Prostate gland (tissue), 2 donors: Measurements from ENCODE around the gene TMPRSS11D. TPM values are rescaled to one million over a fixed set of nuclear protein-coding genes. Genes with fewer than 3 reads are reported as not detected.
A peak's percentile ranks its signal among the peaks of the same experiment; 100 is the strongest.

Experiments
- DNase-seq: peaks from one replicate; pipeline ENCODE4 v3.0.0-alpha.2; 2019; ENCODE audit warnings: low spot score
- H3K27ac ChIP-seq, 2 donors: fragments of 200-600 bp; sonication (generic); 2 replicates each; pipeline ENCODE4 v1.5.1; 2017 to 2019
- H3K27me3 ChIP-seq: fragments of 200-600 bp; sonication (generic); replicated peaks from 2 replicates; pipeline ENCODE4 v1.5.1; 2019; ENCODE audit not compliant: insufficient read depth
- H3K36me3 ChIP-seq, 2 donors: fragments of 200-600 bp; sonication (generic); 1 replicate in 1 of 2; 2 replicates in 1 of 2; pipeline versions ENCODE4 v1.5.1 to v1.8.1; 2017 to 2019
- H3K4me1 ChIP-seq: fragments of 200-600 bp; sonication (generic); replicated peaks from 2 replicates; pipeline ENCODE4 v1.5.1; 2019
- H3K4me3 ChIP-seq, 2 donors: fragments of 200-600 bp; sonication (generic); 2 replicates each; pipeline ENCODE4 v1.5.1; 2017 to 2019
- H3K9me3 ChIP-seq: fragments of 200-600 bp; sonication (generic); 2 replicates; pipeline ENCODE4 v1.5.1; 2017
- POLR2A ChIP-seq: fragments of 450-650 bp; IDR thresholded peaks from one replicate; pipeline ENCODE4 v1.6.1; 2016; ENCODE audit warnings: antibody characterized with exemption, mild to moderate bottlenecking
- POLR2AphosphoS5 ChIP-seq: sonication (generic); formaldehyde crosslinking; IDR thresholded peaks from one replicate; pipeline ENCODE4 v1.6.1; 2017; ENCODE audit warnings: antibody characterized with exemption
- WGBS: methylation state at CpG from one replicate; pipeline ENCODE4 v1.1.5; 2018; 5-methylcytosine and 5-hydroxymethylcytosine counted together
- intact Hi-C: fragments of 100-400 bp; cut with DNase I; formaldehyde crosslinking; loops from one replicate; pipeline ENCODE4 v1.14.2; 2022
- total RNA-seq, 2 donors: library from RNA; depleted of rRNA; stranded (reverse); fragments of >200 nt; gene quantifications; one replicate each; pipeline ENCODE4 v1.1.0, GENCODE V29; 2016
- TF ChIP-seq, protein P1 (sequence below), 4 experiments: fragments of 200-600 bp in 2 of 4; fragments of 450-650 bp in 2 of 4; sonication (generic) in 2 of 4; IDR thresholded peaks; 1 replicate in 3 of 4; 2 replicates in 1 of 4; pipeline ENCODE4 v1.5.1; 2016 to 2019; ENCODE audit warnings: antibody characterized with exemption in 4 of 4, mild to moderate bottlenecking in 2 of 4, moderate library complexity in 2 of 4

TMPRSS11D gene
- total RNA-seq, 2 donors from 2014 or later, result not detected

DNA sequence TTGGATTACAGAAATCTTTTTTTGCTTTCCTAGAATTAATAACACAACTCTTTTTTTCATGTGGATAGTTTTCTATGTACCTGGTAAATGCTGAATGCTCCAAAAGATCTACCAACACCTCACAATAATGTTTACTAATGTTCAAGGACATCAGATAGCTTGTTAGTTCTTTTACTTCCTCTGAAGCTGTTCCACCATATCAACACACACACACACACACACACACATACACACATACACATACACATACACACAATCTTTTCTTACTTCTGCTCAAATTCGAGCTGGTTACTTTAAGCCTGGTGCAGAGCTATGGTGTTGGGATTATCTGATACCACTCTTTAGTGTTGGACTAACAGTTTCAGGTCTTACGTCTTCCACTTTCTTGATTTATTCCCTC is 28.3 kb upstream of the TMPRSS11D start:
- no peaks in the 10 kb centered on the region for H3K27me3 ChIP-seq
- no peak overlapping the region for H3K4me3 ChIP-seq
- TF ChIP-seq, protein P1, sequence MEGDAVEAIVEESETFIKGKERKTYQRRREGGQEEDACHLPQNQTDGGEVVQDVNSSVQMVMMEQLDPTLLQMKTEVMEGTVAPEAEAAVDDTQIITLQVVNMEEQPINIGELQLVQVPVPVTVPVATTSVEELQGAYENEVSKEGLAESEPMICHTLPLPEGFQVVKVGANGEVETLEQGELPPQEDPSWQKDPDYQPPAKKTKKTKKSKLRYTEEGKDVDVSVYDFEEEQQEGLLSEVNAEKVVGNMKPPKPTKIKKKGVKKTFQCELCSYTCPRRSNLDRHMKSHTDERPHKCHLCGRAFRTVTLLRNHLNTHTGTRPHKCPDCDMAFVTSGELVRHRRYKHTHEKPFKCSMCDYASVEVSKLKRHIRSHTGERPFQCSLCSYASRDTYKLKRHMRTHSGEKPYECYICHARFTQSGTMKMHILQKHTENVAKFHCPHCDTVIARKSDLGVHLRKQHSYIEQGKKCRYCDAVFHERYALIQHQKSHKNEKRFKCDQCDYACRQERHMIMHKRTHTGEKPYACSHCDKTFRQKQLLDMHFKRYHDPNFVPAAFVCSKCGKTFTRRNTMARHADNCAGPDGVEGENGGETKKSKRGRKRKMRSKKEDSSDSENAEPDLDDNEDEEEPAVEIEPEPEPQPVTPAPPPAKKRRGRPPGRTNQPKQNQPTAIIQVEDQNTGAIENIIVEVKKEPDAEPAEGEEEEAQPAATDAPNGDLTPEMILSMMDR (IDR thresholded peaks at IDR 0.05), result no peak
- TF ChIP-seq POLR2AphosphoS5 (no peak), POLR2A (no peak)
- intact Hi-C loops, result no loop called here
- no peaks in the 10 kb centered on the region for H3K9me3 ChIP-seq
- no peaks in the 10 kb centered on the region for H3K36me3 ChIP-seq
- WGBS, result 93% methylated on average over 2 of the region's 2 CpGs
- no peak overlapping the region for H3K27ac ChIP-seq
- no peak for DNase-seq
- H3K4me1 ChIP-seq, result no peaks in the 10 kb centered on the region

DNA sequence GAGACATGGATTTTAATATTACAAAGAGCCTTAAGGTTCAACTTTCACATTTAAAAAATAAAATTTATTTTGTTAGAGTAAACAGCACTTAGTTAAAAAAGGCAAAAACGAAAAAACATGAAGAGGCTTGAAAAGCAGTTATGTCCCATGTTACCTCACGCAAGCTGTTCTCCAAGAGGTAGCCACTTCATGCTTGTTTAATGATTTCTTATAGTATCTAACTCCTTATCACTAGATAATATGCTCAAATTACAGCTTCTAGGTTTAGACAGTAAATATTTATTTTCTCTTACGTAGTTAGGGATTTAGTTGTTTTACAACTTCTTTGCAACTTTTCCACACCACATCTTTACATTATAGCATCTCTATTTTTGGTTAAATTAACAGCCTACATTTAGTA is 27.8 kb upstream of the TMPRSS11D start:
- WGBS, result 74% methylated on average over 3 of the region's 3 CpGs
- Histone ChIP-seq H3K27ac (no peak overlapping the region), H3K4me1 (no peaks in the 10 kb centered on the region), H3K4me3 (no peak overlapping the region), H3K36me3 (no peaks in the 10 kb centered on the region), H3K27me3 (no peaks in the 10 kb centered on the region), H3K9me3 (no peaks in the 10 kb centered on the region)
- TF ChIP-seq POLR2A (no peak), POLR2AphosphoS5 (no peak)
- TF ChIP-seq, protein P1 (IDR thresholded peaks at IDR 0.05), result no peak
- DNase-seq, result no peak
- intact Hi-C loops, result no loop called here

DNA sequence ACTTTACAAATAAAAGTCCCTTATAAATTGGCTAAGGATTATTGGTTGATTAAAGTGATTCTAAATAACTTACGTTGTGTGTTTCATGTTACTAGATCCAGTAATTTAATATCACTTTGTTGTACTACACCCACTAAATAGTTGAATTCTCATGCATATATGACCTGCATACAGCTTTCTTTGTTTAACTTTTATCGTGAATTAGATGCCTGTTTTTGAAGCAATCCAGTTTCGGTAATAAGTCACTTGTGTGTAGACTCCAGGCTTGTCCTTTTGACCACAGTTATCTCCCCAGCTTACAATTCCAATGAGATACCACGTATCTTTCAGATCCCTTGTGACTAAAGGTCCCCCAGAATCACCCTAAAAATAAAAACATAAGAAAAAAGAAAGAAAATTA is 27.3 kb upstream of the TMPRSS11D start:
- intact Hi-C loops, result no loop called here
- Histone ChIP-seq H3K36me3 (no peaks in the 10 kb centered on the region), H3K4me1 (no peaks in the 10 kb centered on the region), H3K27me3 (no peaks in the 10 kb centered on the region), H3K4me3 (no peak overlapping the region), H3K27ac (no peak overlapping the region), H3K9me3 (no peaks in the 10 kb centered on the region)
- TF ChIP-seq POLR2A (no peak), POLR2AphosphoS5 (no peak)
- TF ChIP-seq, protein P1 (IDR thresholded peaks at IDR 0.05), result no peak
- no peak for DNase-seq
- WGBS, result 83% methylated on average over 4 of the region's 4 CpGs

DNA sequence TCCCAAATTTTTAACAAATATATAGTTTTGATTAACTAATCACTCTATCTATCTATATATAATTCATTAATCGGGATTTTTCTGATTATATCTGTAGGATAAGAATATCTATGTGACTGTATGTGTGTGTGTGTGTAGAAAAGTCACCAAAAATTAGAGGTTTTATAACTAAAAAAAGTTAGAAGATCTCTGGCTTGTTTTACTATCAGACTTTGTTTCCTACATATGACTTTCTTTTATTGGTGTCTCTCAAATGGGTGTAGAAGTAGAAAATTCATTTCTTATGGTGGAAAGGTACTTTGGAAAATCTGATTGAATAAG is 26.7 kb upstream of the TMPRSS11D start:
- Histone ChIP-seq H3K36me3 (no peaks in the 10 kb centered on the region), H3K4me3 (no peak overlapping the region), H3K27me3 (no peaks in the 10 kb centered on the region), H3K4me1 (no peaks in the 10 kb centered on the region), H3K9me3 (no peaks in the 10 kb centered on the region), H3K27ac (no peak overlapping the region)
- intact Hi-C loops, result no loop called here
- TF ChIP-seq POLR2AphosphoS5, result no peak
- WGBS, result 20% methylated on average over 1 of the region's 1 CpG
- no peak for DNase-seq

DNA sequence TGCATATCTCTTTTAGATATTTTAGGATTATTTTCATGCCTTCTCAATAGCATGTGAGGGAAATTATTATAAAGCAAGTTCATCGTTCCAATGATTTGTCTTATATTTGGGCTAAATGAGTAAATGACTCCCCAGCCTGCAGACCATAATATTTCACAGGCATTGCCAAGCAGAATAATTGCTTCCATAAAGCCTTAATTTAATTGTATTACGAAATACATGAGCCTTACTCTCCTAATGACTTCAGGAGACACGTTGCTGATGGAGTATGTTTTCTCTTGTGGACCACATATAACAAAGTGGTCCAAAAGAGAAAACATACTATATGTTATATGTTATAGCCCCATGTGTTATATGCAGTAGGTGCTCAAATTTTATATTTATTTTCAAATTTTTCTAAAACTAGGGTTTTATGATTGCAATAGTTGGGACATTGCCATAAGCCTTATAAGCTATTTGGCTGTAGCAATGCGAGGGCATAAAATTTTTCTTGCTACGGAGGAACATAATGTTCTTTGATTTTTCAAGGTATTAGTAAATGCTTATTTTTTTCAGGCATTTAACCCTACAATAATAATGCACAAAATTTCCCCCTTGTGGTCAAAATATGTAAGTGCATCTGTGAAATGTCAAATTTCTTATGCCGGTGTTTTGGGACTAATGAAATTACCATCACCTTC is 26.2 kb upstream of the TMPRSS11D start:
- intact Hi-C loops, result no loop called here
- no peak for DNase-seq
- Histone ChIP-seq H3K4me3 (no peak overlapping the region), H3K36me3 (no peaks in the 10 kb centered on the region), H3K9me3 (no peaks in the 10 kb centered on the region), H3K27ac (no peak overlapping the region), H3K4me1 (no peaks in the 10 kb centered on the region), H3K27me3 (no peaks in the 10 kb centered on the region)
- WGBS, result 52% methylated on average over 6 of the region's 6 CpGs
- TF ChIP-seq POLR2AphosphoS5 (no peak), POLR2A (no peak)
- TF ChIP-seq, protein P1 (IDR thresholded peaks at IDR 0.05), result peak; percentile 27 to 58 (median 36)
